GM13976 (cell line): ENCODE data around the gene PHACTR1.

Experiments
- DNase-seq: peaks from one replicate; pipeline ENCODE4 v3.0.0; 2012; ENCODE audit warnings: low spot score
- CTCF ChIP-seq: IDR thresholded peaks from 2 replicates; pipeline ENCODE4 v1.5.1; 2012; ENCODE audit warnings: borderline replicate concordance, mild to moderate bottlenecking; ENCODE audit not compliant: insufficient read depth; ENCODE audit errors: extremely low read depth, missing control alignments, control extremely low read depth
- in situ Hi-C: fragments of 300-500 bp; cut with MboI; formaldehyde crosslinking; loops from one replicate; pipeline ENCODE4 v1.12.0; 2022; ENCODE audit warnings: low sequenced_read_pairs, mixed read lengths, inconsistent platforms; ENCODE audit not compliant: unreplicated experiment

Gene PHACTR1

DNA sequence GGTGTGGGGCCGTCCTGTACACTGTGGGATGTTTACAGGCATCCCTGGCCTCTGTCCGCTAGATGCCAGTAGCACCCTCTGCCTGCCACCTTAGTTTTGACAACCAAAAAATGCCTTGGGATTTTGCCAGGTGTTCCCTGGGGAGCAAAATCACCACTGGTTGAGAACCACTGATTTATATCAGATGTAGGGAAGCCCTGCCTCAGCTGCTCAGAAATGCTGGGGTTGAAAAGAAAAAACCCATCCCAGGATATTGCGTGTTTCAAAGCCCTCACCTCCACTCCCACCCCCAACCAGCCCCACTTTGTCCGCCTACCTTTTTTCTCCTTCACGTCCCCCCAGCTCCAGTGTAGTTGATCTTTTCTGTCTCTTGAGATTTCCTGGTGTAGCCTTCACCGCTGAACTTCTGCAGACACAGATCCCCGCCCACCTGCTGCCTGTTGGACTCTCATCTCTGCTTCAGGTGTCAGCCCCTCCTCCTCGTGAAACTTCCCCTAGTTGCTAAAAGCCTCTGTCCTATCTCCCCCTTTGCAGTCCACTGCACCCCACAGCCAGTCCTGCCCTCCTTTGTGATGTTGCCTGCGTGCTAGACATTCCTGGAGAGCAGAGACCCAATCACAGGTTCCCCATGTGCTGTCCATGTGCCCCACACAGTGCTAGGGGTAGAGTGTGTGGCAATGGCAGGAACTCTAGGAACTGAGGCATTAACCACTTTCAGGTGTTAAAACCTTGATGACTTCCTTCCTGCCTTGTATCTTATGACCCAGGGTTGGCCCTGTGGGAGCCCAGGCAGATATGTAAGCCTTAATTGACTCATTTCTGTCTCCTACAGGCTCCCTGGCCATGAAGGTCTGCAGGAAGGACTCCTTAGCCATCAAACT, 512.9 kb downstream of the PHACTR1 start:
- TF ChIP-seq CTCF, result peak; percentile 21
- DNase-seq, result peak; percentile 68
- in situ Hi-C loops, result no loop called here

DNA sequence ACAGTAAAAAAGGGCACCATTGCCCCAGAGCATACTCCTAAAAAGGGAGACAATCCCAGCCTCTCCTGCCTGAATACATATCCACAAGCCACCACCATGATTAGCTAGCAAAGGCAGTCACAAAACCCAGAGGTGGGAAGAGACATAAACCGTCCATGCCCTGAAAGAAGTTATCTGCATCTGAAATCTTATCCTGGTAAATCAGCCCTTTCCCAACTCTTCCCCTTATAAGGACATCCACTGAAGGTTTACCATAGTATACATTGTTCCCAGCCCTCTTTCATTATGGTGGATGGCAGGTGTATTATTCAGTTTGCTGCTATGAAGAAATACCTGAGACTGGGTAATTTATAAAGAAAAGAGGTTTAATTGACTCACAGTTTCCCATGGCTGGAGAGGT, 516.5 kb downstream of the PHACTR1 start:
- in situ Hi-C loops, result no loop called here

DNA sequence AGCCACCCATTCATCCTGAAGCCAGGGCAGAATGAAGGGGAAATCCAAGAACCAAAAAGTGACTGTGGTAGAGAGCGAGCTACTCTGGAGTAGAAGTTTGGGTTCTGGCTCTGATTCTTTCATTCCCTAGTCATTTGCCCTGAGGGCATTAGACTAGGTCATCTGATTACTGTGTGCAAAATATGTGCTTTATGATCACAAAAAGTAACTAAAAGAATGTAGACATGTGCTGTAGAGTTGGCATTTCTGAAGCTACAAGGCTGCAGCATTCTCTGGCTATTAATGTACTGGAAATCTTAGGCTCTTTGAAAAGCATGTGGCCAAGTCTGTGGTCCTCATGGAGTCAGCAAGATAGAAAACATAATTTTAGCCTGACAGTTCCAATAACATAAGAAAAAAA, 517.6 kb downstream of the PHACTR1 start:
- DNase-seq, result no peak
- TF ChIP-seq CTCF, result no peak
- in situ Hi-C loops, result no loop called here

More for the DNA sequence above, 516.5 kb downstream of the PHACTR1 start:
- no peak for TF ChIP-seq CTCF
- DNase-seq, result no peak

- TF ChIP-seq CTCF, result no peak
- DNase-seq, result no peak
- in situ Hi-C loops, result no loop called here
Observed at GRCh38 chr6:13235339-13235738, 518.8 kb downstream of the PHACTR1 start.

DNA sequence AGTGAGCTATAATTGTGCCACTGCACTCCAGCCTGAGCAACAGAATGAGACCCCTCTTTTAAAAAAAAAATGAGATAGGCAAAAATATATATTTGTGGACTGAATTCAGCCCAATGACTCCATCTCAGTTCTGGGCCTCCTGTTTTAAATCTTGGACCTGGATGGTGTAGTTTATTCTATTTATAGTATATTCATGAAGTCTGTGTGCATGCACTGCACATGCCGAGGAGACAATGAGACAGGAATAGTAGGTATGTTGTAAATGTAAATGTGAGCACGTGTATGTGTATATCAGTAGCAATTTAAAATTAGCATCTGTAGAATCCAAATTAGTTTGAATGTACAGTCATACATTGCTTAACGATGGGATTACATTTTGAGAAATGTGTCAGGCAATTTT, 520.8 kb downstream of the PHACTR1 start:
- in situ Hi-C loops, result no loop called here
- no peak for DNase-seq
- no peak for TF ChIP-seq CTCF

GRCh38 chr6:13238017-13238416, 521.5 kb downstream of the PHACTR1 start:
- in situ Hi-C loops, result no loop called here
- TF ChIP-seq CTCF, result no peak
- no peak for DNase-seq
